NAMALWA (cell line): ENCODE results near the gene XYLT1.
"Not testable (repeated sequence)": the region's sequence is repeated elsewhere in the genome, so short reads cannot be mapped to it uniquely, and the experiment has no call there.

Experiments used
- DNase-seq: peaks from one replicate; pipeline ENCODE4 v3.0.0-alpha.2; 2015; ENCODE audit warnings: low spot score

Gene XYLT1, protein sequence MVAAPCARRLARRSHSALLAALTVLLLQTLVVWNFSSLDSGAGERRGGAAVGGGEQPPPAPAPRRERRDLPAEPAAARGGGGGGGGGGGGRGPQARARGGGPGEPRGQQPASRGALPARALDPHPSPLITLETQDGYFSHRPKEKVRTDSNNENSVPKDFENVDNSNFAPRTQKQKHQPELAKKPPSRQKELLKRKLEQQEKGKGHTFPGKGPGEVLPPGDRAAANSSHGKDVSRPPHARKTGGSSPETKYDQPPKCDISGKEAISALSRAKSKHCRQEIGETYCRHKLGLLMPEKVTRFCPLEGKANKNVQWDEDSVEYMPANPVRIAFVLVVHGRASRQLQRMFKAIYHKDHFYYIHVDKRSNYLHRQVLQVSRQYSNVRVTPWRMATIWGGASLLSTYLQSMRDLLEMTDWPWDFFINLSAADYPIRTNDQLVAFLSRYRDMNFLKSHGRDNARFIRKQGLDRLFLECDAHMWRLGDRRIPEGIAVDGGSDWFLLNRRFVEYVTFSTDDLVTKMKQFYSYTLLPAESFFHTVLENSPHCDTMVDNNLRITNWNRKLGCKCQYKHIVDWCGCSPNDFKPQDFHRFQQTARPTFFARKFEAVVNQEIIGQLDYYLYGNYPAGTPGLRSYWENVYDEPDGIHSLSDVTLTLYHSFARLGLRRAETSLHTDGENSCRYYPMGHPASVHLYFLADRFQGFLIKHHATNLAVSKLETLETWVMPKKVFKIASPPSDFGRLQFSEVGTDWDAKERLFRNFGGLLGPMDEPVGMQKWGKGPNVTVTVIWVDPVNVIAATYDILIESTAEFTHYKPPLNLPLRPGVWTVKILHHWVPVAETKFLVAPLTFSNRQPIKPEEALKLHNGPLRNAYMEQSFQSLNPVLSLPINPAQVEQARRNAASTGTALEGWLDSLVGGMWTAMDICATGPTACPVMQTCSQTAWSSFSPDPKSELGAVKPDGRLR

DNA sequence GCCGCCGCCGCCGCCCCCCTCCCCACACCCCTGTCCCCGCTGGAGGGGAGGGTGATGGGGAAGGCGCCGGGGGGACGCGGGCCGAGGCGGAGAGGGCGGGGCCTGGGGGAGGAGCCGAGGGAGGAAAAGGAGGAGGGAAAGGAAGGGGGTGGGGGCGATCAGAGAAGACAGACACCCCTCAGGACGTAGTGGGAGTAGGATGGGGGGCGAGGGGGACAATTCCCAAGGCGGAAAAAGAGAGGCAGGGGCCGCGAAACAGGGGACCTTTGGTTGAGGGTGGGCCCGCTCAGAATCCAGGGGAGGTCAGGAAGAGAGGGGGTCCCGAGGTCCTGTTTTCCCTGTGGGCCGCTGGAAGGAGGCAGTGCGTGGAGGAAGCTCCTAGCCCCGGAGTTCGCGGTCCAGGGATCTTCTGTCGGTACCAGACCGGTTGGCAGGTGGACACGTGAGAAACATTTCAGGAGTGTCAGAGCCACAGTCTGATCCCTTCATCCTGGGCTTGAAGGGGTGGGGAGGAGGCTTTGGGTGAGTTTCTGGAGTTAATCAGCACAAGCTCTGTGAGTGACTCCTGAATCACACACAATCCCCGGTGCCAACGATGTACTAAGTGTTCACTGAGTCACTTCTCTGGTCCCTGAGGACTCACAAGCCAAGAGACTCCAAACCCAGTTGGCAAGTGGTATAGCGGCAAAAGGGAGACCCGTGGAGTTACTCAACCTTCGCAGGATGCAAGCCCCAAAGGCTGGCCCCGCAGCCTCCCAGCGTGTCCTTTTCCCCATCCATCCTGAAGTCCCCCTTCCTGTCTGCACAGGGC lies at the start of gene XYLT1:
Gene XYLT1, minus strand, starts transcription at position 53 of the 811 bp plus-strand sequence. CDS start 164 bp downstream, outside the sequence.
- peak; percentile 41 for DNase-seq

DNA sequence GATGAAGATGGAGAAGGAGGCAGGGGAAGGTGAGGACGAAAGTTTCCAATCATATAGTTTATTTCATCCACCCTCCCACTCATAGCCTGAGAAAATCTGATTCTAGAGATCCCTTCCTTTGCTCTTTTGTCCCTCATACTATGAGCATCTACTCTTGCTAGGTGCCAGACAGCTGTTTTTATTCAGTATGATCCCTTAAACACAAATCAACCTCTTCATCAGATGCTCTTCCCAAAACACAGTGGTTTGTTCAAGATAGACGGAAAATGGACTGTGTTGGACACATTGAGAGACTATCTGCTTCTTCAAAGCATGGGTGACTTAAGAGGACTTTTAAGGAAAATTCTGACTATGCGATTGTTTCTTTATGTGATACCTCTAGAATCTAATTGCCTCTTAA lies 49.4 kb upstream of the XYLT1 start:
- no peak for DNase-seq

DNA sequence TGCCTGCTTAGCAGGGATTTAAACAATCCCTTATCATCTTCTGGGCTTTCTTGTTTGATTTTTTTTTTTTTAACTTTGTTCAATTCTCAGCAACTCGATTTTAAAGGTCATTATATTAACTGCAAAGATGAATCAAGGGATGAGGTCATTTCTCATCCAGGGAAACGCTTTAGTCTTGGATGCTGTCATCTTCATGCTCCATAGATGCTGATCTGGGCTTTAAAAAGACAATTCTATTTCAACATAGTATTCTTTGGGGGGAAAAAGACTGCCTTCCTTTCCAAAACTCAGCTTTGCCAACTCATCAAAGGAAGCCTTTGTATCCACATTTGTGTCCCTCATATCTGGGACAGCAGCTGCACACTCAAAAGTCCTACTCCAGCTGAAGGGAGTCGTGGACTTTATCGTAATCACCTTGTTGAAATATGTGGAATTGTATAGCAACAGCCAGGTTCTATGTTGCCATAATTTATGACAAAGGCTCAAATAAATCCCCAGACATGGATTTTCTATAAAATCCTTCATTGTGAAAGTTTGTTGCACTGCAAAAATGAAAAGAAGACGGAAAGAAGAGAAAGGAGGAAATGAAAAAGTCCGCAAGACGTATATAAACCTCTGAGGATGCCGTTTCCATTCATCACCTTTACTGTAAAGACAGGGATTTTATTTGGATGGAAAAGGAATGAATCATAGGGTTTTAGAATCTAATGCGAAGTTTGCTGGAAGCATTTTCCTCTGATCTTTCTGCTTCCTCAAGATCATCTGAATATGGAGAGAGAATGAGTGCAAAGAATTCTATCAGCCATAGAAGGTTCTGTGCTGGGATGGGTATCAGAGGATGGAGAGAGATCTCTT lies 48.6 kb upstream of the XYLT1 start:
- no peak for DNase-seq

DNA sequence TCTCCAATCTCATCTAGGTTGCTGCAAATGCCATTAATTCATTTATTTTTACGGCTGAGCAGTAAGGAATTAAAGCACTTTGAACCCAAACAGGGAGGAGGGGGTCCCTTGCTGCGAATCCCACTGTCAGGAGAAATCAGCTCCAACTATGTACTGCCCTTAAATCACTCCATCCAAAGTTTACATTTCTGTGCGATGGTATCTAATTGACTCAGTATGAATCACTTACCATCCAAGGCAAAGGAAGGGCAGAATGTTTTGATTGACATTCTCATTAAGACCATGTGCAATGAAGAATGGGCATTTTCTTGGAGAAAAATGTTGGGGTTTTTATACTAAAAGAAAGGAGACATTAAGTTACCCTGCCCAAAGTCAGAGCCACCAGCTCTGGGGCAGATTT lies 47.7 kb upstream of the XYLT1 start:
- DNase-seq: no peak

DNA sequence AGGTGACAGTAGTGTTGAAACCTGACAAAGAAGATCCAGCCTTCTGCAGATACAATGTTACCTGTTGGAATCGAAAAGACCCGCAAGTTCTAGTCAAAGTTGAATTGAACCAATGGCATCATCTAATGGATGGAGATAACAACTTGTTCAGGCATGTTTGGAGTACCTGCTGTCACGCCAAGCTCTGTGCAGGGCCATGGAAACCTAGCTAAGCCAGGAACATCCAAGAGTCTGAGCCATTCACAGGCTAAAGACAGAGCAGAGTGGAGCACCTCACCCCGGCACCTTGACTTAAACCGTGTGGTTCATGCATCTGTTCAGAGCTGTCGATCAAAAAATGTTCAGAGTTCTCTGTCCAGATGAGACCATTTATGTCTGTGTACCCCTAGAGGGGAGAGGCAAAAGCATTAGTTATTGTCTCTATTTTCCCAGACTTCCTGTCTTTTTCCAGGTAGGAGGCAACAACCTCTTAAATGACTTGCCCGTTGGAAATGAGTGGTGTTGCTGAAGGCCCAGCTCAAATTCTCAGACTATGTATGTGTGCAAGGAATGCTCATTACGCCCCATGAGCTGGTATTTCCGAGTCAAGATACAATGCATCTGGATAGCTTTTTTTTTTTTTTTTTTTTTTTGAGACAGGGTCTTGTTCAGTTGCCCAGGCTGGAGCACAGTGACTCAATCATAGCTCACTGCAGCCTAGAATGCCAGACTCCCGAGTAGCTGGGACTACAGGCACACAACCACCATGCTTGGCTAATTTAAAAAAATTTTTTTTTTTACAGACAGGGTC lies 44.9 kb upstream of the XYLT1 start:
- DNase-seq: no peak

DNA sequence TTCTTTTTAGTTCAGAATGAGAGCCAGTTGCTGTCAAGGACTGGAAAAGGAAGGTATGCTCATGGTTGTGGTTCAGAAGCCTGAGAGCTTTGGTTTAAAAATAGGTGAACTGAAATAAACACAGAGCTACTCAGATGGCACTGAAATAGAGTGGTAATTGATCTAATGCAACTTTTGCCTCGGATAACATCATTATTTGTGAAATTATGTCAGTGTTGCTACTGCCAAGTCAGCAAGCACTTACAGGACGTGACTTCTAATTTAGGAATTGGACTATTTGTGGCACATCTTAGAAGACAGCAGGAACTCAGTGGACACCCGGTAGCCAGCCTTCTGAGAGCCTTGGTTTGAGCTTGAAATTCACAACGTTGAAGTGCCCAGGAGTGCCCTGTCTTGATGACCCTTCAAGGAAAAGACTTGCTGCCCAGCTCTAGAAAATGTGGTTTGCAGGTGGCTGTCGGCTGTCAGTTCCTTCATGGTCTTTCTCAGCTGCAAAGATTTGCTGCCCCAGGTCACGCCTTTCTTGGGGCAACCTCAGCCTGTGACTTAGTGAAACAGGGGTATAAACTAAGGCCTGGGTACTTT lies 42.0 kb upstream of the XYLT1 start:
- no peak for DNase-seq

DNA sequence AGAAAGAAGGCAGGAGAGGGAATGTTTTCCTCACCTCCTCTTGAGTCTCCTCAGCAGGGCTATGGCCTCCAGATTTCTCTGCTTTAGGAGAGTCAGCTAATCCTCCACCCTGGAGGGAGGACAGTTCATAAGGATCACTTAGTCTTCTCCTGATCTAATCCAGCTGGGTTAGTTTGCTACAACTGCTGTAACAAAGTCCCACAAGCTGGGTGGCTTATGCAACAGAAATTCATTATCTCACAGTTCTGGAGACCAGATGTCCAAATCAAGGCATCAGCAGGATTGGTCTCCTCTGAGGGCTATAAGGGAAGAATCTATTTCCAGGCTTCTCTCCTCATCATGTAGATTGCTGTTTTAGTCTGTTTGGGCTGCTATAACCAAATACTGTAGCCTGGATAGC lies 40.6 kb upstream of the XYLT1 start:
- DNase-seq: no peak

DNA sequence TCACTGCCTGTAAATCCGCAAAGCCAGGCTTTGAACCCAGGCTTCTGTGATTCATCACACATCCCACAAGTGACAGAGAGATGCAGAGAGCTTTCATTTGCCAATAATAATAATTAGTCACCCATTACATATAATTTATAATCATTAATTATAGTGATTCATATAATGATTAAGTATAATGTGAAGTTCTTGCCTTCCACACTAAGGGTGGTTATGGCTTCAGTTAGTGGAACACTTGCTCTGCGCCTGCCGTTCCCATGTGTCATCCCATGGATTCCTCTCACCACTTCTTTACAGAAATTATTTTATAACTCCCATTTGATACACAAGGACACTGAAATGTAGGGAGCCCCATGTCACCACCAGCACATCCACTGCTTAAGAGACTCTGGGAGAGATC lies 39.8 kb upstream of the XYLT1 start:
- no peak for DNase-seq

DNA sequence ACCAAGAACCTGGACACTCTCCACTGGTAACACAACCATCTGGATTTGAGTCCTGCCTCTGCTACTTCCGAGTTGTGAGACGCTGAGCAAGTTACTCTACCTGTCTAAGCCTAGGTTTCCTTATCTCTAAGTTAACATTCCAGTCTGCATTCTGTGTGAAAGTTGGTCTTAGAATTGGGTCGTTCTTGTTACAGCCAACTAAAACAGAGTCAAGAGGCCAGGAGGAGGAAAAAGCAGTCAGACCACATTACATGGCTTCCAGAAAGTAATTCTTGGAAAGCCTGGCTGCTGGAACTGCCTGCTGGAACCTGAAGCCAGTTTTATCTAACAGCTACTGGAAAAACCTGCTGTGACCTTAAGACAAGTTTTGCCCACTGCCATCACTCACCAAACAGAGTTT lies 38.4 kb upstream of the XYLT1 start:
- no peak for DNase-seq

DNA sequence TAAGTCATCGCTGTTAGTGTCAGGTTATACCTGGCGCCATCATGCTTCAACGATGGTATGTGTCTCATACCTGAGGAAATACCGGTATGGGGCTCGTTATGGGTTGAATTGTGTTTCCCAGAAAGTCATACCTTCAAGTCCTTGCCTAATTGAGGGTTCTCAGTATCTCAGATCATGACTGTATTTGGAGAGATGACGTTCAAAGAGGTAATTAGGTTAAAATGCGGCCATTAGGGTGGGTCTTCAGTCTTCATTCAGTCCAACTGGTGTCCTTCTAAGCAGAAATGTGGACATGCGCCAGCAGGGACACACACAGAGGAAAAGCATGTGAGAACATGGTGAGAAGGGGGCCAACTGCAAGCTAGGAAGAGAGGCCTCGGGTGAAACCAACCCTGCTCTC lies 37.5 kb upstream of the XYLT1 start:
- no peak for DNase-seq

DNA sequence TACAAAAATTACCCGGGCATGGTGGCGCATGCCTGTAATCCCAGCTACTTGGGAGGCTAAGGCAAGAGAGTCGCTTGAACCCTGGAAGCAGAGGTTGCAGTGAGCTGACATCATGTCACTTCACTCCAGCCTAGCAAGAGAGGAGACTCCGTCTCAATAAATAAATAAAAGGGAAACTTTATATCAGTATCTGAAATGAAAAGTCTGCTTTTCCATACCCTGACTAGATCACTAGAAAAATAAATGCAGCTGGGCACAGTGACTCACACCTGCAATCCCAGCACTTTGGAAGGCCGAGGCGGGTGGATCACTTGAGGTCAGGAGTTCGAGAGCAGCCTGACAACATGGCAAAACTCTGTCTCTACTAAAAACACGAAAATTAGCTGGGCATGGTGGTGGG lies 36.8 kb upstream of the XYLT1 start:
- not testable (repeated sequence) for DNase-seq

DNA sequence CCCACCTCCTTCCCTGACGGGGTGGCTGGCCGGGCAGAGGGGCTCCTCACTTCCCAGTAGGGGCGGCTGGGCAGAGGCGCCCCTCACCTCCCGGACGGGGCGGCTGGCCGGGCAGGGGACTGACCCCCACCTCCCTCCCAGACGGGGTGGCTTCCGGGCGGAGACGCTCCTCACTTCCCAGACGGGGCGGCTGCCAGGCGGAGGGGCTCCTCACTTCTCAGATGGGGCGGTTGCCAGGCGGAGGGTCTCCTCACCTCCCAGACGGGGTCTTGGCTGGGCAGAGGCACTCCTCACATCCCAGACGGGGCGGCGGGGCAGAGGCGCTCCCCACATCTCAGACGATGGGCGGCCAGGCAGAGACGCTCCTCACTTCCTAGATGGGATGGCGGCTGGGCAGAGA lies 35.1 kb upstream of the XYLT1 start:
- DNase-seq: not testable (repeated sequence)

DNA sequence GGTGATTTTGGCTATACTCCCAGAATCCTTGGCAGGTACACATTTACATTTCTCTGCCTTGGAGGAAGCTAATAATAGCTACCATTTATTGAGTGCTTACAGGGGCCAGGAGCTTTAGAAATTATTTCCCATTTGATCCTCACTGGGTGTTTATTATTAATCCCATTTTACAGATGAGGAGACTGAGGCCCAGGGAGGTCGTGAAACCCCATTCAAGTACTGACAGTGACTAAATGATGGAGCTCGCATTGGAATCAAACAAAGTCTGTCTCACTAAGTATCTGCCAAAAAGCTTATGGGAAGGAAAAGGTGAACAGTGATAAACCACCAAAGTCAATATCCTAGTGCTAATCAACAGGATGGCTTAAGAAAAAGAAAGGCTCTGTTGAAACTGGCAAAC lies 33.3 kb upstream of the XYLT1 start:
- DNase-seq: no peak

DNA sequence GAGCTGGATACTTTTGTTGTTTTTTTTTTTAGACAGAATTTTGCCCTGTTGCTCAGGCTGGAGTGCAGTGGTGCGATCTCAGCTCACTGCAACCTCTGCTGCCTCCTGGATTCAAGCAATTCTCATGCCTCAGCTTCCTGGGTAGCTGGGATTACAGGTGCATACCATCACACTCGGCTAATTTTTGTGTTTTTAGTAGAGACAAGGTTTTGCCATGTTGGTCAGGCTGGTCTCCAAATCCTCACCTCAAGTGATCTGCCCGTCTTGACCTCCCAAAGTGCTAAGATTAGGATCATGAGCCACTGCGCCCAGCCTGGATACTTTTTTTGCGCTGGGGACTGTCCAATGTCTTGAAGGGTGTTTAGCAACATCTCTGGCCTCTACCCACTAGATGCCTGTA lies 32.6 kb upstream of the XYLT1 start:
- no peak for DNase-seq

DNA sequence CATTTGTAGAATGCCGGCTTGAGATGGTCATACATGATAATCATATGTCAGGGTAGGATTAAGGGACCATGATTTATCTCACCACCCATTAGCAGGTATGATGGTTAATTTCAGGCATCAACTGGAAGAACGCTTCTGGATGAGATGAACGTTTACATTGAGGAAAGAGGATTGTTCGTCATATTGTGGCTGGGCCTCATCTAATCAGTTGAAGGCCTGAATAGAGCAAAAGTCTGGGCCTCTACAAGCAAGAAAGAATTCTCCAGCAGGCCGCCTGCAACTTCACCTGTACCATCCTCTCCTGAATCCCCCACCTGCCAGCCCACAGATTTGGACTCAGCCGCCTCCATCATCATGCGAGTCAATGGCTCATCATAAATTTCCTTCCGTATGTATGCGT lies 30.6 kb upstream of the XYLT1 start:
- no peak for DNase-seq

DNA sequence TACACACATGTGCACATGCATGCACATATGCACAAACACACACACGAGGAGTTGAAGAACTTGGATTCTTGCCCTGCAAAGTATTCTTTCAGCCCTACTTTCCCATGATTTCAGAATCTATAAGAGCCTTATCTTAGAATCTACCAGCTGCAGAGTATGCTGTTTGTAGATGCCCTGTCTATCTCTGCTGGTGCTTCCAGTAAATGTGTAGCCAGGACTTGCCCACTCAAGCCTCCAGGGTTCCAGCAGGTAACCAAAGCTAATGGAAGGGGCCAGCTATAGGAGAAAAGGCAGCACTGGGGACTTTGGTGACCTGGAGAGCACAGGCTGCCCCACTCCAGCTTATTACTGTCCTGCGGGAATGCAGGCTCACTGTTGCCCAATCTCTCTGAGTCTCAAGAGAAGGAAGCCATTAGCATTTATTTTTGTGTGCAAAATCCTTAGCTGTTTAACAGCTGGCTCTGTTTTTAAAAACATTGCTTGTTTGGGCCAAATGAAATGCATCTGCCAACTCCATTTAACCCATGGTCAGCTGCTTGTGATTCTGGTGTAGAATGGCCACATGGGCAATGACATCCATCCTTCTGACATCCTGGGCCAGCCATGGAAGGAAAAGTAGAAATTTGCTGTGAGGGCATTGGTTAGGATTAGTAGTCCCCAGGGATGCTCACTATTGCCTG lies 28.6 kb upstream of the XYLT1 start:
- no peak for DNase-seq

DNA sequence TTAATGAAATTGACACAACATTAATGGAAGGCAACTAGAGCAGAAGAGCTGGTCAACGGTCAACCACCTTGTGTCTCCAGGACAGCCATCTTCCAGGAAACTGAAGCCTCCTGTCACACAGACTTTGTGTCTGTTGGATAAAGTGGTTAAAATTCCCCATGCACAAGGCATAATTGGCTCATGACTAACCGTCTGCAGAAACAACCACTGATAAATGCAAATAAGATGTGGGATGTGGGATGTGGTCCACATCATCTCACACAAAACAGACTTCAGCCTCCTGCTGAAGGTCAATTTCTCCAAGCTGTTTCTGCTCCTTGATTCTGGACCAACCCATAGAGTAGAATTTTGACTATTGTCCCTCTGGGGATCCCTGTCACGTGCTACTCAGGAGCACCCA lies 26.9 kb upstream of the XYLT1 start:
- no peak for DNase-seq

DNA sequence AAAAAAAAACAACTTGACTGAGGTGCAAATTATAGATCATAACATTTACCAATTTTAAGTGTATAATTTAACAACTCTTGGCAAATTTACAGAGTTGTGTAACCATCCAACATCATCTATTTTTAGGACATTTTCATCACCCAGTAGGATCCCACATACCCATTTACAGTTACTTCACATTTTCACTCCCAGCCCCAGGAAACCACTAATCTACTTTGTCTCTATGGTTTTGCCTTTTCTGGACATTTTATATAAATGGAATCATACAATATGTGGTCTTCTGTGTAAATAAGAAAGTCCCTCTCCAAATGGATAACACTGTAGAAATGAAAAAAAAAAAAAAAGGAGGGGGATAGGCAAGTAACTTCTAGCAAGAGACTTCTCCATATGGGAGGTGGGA lies 26.1 kb upstream of the XYLT1 start:
- DNase-seq: no peak

DNA sequence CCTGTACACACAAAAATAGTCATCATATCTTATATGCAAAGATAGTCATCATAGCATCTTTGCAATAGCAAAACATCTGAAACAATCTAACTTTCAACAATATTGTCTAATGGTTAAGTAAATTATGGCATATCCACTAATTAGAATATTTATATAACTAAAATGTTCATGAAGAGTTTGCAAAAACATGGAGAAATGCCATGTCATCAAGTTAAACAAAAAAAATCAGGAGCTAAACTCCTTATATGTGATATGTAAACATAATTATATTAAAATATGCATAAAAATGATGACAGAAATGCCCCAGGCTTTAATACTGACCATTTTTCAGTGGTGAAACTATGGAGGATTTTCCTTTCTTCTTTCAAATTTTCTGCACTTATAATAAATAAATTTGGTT lies 22.3 kb upstream of the XYLT1 start:
- DNase-seq: no peak
